GM18909 (cell line): ENCODE measurements around the gene TXK.
"Not testable (repeated sequence)": the region's sequence is repeated elsewhere in the genome, so short reads cannot be mapped to it uniquely, and the experiment has no call there.

Experiments used
- ATAC-seq: cut with Tn5 transposase; IDR thresholded peaks from one replicate; pipeline ENCODE4 v1.9.1; 2021; ENCODE audit warnings: mild to moderate bottlenecking; ENCODE audit not compliant: unreplicated experiment, poor library complexity

The TXK gene

GRCh38 chr4:48134081-48134480 is at the start of gene TXK:
Gene TXK, minus strand, starts transcription at chr4:48134250. Its CDS starts 80 bp downstream, at chr4:48134170.
- no peak for ATAC-seq

DNA sequence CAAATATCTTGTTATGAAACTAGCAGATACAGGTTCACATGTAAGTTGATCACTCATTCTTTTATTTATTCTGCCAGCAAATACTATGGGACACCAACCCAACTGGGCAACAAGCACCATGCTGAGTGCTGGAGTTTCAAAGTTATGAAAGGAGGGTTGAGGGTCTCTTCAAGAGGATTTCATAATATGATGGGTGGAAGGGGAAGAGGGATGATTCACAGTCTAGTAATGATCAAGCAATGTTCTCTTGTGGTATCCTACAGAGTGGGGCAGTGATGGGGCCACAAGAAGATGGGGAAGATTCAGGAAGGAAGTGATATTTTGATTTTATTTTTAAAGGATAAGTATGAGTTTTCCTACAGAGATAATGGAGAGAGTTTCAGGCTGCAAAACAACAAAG is 46.2 kb upstream of the TXK start:
- ATAC-seq: no peak

DNA sequence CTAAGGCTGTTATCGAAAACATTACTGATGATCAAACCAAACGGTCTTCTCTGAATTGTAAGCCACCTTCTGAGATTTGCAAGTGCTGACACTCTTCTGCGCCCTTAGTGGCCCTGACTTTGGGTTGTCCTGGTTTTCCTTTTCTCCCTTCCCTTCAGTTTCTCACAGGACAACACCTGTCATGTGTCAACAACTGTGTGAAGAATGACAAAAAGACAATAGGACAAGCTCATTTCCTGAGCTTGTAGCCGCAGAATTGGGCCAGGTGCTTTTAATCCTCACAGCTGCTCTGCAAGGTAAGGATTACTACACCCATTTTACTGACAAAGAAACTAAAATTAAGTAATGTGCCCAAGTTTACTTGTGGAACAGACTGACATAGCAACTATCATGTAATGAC is 44.9 kb upstream of the TXK start:
- ATAC-seq: no peak

GRCh38 chr4:48175806-48176205 is 41.8 kb upstream of the TXK start:
- ATAC-seq: no peak

DNA sequence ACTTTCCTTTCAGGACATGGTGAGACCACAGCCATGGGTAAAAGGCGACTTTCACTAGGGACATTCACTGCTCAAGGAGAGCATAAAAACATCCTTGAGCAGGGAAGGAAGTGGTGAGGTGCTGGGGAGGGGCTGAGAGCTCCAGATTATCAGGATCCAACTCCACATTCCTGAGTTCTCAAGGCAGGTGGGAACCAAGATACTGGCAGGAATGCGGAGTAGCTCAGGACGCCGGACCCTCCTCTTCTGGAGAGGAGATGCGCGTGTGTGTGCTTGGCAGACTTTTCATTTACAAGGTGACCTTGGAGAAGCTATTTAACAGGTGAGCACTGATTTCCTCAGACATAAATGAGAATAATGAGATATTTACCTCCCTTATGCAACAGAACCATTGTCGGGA is 41.3 kb upstream of the TXK start:
- ATAC-seq: no peak

DNA sequence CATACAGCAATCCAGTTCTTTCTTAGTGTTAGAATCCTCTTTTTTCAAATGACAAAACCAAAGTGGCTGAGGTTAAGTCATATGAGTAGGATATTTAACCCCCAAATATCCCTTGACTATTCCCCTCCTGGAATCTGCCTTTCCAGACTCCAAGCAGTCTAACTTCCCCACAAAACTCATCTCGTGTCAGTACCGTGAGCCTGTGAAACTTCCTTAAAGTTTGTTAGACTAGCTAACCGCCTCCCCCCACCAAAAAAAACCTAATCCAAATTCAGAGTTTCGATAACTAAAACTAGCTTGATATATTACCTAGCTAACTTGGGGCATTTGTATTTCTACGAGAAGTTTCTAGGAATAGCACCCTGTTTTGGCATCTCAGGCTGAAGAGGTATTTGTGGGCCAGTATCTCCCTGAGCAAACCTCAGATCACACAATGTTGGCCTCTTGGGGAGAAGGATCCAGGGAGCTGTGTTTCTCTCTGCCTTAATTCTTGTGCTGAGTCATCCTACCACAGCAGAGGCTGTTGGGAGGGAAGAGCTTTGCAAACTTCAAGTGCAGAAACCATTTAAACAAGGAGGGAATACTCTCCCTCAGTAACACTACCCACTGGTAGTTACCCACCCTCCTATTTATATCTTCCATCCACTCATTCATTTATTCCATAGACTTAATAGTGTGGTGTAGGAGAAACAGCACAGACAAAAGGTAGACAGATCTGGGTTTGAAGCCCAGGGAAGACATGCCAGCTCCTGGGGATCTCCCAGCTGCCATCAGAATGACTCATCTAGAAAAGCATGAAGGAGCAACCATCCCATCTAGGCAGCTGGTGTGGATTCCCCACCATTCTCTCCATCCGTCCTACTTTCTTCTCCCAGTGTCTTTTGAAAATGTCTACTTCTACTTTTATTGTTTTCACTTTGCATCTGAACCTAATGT is 39.3 kb upstream of the TXK start:
- ATAC-seq: peak; percentile 74

DNA sequence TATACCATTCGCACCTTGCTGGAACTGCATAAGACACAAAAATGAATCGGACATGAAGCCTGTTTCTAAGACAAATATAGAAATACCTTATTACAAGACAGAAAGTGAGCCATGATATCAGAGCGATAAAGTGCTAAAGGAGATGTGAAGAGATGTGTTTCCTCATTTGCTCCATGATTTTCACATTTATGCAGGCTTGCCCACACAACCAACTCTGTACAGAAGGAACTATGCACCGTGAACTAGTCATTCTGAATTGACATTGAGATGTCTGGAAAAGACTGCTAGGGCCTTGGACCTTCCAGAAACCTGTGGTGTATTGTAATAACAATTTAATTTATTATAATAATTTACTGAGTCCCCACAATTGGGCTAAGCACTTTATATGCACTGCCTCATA is 38.6 kb upstream of the TXK start:
- no peak for ATAC-seq

- ATAC-seq: no peak
Observed at GRCh38 chr4:48169636-48170035, 35.6 kb upstream of the TXK start.

DNA sequence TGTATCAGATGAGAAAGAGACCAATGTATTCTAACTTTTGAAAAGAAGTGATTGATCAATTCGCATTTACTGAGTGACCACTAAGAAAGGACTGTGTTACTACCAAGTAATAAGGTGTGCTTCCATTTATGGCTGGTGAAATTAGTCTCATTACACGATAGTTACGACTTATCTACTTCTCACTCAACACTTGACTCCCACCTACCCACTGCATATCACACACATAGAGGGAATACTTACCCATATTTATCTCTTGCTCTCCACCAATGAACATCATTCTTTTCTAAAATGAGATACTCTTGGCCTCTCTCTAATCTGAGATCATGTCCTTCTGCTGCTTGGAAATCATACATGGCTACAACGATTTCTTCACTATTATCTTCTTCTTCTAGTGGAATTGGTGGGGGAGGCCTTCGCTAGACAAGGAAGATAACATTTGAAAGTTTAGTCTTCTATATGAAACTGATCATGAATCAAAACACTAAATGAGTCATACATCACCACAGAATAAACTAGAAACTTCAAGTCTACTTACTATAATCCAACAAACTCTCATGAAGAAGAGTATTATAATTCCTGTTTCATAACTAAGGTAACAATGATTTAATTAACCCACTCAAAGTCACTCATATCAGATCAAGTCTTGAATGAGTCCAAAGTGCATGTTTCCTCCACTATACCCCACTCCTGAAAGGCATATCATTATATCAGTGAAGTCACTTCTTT is 33.7 kb upstream of the TXK start:
- ATAC-seq: no peak

- ATAC-seq: not testable (repeated sequence)
Observed at GRCh38 chr4:48164561-48164960, 30.5 kb upstream of the TXK start.

- ATAC-seq: no peak
Observed at GRCh38 chr4:48163746-48164145, 29.7 kb upstream of the TXK start.

DNA sequence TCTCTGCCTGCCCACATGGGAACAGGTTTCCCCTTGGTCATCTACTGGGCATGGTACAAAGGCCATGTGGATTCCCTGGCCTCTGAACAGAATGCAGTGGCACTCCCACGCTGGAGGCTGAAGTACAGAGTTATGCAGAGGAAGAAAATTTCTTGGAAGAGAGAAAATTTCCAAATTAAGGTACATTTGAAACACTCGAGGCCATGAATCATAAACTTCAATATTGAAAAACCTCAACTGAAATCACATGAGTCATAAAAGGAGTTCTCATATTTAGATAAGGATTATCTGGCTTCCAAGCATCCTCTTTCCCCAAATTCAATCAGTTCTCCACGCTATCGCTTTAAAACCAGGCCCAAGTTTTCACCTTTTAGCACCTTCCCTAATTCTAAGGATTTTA is 28.1 kb upstream of the TXK start:
- ATAC-seq: no peak

- no peak for ATAC-seq
Observed at GRCh38 chr4:48157271-48157670, 23.2 kb upstream of the TXK start.

GRCh38 chr4:48156423-48156822 is 22.4 kb upstream of the TXK start:
- no peak for ATAC-seq

DNA sequence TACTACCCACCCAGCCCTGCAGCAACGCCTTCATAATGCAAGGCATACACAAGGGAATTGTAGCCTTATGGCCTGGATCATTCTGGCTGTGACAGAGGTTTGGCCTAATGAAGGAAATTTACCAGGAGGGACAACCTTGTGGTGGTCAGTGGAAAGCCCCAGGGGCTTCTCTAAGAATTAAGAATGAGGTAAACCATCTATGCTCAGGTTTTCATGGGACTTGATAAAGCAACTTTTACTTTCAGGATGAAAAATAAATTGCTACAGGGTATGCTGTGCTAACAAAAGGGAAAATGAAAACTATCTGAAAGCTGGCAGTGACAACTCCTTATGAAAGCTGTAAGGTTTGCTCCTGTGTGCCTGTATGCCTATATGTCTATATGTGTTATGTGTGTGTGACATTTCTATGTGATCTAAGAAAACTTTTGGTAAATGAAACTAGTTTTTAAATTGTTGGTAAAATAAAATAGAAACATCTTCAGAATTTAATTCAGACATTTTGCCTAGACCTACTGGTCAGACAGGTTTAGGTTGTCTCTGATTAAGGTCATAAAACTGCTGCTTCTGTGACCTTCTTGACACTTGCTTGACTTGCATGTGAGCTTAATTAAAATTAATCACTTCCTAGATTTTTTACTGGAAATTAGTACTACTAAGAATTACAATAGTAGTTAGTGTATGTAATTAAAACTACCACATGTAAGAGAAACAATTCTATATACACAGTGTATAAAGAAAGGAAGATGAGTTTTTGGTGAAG is 19.9 kb upstream of the TXK start:
- peak; percentile 52 for ATAC-seq

DNA sequence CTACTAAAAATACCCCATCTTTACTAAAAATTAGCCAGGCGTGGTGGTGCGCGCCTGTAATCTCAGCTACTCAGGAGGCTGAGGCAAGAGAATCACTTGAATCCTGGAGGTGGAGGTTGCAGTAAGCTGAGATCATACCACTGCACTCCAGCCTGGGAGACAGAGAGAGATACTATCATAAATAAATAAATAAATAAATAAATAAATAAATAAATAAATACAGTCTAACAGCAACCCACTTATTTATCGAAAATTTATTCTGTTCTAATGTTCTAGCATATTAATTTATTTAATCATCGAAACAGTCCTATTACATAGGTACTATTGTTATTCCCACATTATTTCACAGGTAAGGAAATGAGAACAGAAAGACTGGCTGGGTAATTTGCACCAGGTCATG is 18.2 kb upstream of the TXK start:
- ATAC-seq: no peak

DNA sequence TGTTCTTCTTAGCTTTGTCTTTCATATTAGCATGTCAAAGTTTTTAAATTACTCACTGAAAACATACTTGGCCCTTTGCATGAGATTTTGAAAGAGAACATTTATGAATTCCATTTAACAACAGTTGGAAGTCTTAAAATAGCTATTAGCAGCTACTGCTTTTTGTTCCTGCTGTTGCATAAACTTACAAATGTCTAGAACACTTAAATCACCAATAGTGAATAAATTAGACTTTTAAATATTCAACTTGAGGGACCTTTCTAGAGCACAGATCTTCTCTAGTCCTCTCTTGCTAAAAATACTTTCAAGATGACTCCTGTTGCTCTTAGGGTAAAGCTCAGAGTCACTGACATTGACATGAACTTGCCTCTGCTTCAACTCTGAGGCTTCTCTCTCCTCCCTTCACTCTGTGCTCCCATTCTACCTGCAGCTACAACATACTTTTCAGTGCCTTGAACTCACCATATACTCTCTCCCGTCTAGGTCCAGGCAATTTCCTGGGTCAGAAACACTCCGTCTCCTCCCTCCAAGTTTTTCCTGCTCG is 15.8 kb upstream of the TXK start:
- no peak for ATAC-seq

GRCh38 chr4:48147621-48148020 is 13.6 kb upstream of the TXK start:
- no peak for ATAC-seq

- no peak for ATAC-seq
Observed at GRCh38 chr4:48141048-48141447, 7.0 kb upstream of the TXK start.

DNA sequence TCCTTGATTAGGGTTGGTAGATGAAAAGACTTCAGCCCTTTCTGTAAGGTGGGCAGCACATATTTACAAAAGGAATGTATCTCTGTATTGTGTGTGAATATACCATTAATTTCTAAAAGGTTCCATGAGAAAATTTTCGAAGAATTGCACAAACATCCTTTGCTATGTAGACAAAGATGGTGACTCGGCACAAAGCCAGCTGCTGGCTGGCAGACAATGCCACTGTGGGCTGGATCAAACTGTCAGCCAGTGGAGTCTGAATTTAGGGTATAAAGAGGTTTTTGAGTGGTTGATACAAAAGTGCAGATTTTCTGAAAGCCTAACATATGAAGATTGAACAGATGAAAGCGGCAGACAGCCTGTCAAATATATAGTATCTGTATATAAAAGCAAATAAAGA is 5.6 kb upstream of the TXK start:
- ATAC-seq: no peak

DNA sequence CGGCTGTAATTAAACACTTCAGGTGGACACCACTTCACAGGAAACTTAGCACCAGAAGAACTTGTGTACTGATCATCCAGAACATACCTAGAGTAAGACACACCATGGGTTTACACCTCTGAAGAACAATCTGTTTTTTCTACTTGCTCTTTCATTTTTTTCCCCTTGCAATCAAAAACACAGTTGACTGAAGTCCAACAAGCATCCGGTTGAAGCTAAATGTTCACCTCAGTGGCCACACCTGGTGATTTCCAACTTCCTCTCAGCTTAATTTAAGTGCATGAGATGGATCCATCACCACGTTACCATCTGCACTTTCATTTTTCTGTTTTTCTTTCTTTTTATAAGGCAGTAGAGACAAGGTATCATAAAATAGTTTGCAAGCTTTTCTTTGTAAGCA is 4.9 kb upstream of the TXK start:
- ATAC-seq: peak; percentile 88
